Measurements from ENCODE around the gene CCDC102A. TPM values are rescaled to one million over a fixed set of nuclear protein-coding genes. Genes with fewer than 3 reads are reported as not detected.

The CCDC102A gene
- total RNA-seq, 1 donor from 2014 or later = 15.5 TPM

DNA sequence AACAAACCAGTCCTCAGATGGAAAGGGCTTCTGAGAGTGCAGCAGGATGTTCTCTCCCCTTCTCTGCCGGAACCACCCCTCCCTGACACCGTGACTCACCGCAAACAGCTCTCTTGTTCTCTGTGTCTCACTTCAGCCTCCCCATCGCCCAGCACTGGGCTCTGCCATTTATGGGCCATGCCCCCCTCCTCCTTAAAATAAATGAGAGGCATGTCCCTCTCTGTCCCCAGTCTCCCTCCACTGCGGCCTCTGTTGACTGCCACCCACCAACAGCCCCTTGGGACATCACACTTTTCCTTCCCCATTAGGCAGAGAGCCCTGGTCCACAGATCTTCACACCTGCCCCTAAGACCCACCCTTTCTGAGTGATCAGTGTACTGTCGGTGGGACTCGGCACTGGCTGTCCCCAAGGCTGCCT, 6.3 kb downstream of the CCDC102A start:
- peaks cover 69% of the 10 kb centered on the region for H3K4me1 Mint-ChIP-seq
- DNase-seq = no peak
- CTCF ChIA-PET = interaction anchor here (1.0 to 3.0 kb wide), 3 partner anchors 10 to 46 kb away, joined by 3 to 20 read pairs (median 3); partner anchors contain the start of gene ADGRG5
- H3K4me3 Mint-ChIP-seq = peak overlapping the region; percentile 67
- intact Hi-C loops (cut with micrococcal nuclease) = loop anchor here (1.0 to 10.0 kb wide), 5 partner anchors 9 to 925 kb away; partner anchors contain the start of gene MT2A
- peaks cover 6% of the 10 kb centered on the region for H3K36me3 Mint-ChIP-seq (ENCODE audit: low read depth)
- H3K27me3 Mint-ChIP-seq = no peaks in the 10 kb centered on the region
- peak overlapping the region; percentile 86 for H3K27ac Mint-ChIP-seq
- POLR2A ChIA-PET = interaction anchor here (0.9 to 1.9 kb wide), 4 partner anchors 12 to 46 kb away, joined by 4 to 16 read pairs (median 4); partner anchors contain the start of gene ADGRG5
- peak; percentile 82 for ATAC-seq (ENCODE audit: low read depth)
- no peaks in the 10 kb centered on the region for H3K9me3 Mint-ChIP-seq
- TF ChIP-seq, protein P1, sequence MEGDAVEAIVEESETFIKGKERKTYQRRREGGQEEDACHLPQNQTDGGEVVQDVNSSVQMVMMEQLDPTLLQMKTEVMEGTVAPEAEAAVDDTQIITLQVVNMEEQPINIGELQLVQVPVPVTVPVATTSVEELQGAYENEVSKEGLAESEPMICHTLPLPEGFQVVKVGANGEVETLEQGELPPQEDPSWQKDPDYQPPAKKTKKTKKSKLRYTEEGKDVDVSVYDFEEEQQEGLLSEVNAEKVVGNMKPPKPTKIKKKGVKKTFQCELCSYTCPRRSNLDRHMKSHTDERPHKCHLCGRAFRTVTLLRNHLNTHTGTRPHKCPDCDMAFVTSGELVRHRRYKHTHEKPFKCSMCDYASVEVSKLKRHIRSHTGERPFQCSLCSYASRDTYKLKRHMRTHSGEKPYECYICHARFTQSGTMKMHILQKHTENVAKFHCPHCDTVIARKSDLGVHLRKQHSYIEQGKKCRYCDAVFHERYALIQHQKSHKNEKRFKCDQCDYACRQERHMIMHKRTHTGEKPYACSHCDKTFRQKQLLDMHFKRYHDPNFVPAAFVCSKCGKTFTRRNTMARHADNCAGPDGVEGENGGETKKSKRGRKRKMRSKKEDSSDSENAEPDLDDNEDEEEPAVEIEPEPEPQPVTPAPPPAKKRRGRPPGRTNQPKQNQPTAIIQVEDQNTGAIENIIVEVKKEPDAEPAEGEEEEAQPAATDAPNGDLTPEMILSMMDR (IDR thresholded peaks at IDR 0.05) = no peak

DNA sequence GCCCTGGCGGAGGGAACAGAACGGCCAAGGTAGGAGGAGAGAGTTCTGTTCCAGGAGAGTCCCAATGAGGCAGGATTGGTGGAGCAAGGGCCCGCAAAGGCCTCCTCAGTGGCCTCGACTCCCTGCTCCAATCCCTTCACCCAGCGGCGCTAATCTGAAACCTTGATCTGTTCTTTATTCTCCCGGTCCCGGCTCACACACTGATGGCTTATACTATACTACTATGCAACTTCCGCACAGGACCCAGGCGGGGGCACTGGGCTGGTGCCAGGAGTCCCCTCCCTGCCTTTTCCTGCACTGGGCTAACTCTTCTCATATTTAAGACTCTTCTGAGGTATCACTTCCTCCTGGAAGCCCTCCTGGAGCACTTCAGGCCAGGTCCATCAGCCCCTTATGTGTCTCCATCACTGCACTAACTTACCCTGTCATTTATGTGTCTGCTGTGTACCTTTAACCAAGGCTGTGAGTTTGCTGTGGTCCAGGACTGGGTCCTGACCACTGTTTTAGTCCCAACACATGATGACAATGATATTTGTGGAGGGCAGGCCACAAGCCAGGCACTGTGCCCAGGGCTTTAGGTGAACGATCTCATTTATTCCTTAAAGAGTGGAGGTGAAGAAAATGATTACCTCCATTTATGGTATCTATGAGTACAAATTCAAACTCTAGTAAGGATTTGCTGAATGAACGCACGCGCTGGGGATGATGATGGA, 6.8 kb downstream of the CCDC102A start:
- ATAC-seq (ENCODE audit: low read depth) (peak; percentile 2), DNase-seq (no peak)
- Mint-ChIP-seq H3K9me3 (no peaks in the 10 kb centered on the region), H3K4me3 (peak overlapping the region; percentile 67), H3K27ac (peak overlapping the region; percentile 86), H3K36me3 (ENCODE audit: low read depth) (peaks cover 6% of the 10 kb centered on the region), H3K27me3 (no peaks in the 10 kb centered on the region), H3K4me1 (peaks cover 70% of the 10 kb centered on the region)
- ChIA-PET CTCF (interaction anchor here (1.0 to 3.0 kb wide), 4 partner anchors 10 to 46 kb away, joined by 3 to 20 read pairs (median 6); partner anchors contain the start of gene ADGRG5), POLR2A (interaction anchor here (0.9 to 1.9 kb wide), 4 partner anchors 13 to 47 kb away, joined by 4 to 16 read pairs (median 4); partner anchors contain the start of gene ADGRG5)
- intact Hi-C loops (cut with micrococcal nuclease) = loop anchor here (1.0 to 10.0 kb wide), 5 partner anchors 10 to 925 kb away; partner anchors contain the start of gene MT2A
- TF ChIP-seq, protein P1 (IDR thresholded peaks at IDR 0.05) = no peak

DNA sequence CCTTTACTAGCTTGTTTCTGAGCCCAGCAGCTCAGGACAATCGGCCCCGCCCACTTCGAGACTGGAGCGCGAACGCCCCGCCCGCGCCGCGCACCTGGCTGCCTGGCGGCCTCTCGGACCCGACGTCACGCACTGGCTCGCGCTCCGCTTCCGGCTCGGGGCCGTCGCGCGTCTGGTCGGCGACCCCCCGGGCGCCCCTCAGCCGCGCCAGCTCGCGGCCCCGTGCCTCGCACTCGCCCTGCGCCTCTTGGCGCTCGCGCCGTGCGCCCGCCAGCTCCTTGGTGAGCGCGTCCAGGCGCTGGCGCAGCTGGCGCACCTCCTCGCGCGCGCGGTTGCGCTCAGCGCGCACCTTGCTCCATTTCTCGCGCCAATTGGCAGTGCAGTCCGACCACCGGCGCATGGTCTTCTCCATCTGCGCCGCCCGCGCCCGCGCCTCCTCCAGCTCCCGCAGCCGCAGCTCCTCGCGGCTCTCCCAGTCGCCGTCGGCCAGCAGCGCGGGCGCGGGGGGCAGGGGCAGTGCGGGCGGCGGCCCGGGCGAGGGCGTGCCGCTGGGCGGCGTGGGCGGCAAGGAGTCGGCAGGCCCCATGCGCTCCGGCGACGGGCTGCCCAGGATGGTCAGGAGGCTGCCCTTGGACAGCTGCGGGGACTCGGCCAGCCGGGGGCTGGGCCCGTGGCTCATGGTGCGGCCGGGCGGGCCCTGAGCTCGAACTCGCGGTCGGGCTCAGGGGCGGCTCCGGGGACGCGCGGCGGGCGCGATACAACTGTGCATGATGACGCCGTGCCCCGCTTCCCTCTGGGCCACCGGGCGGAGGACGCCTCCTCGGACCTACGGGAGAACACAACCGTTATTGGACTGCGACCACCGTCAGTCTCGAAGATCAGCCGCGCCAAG, 7.6 kb downstream of the CCDC102A start:
- Mint-ChIP-seq H3K27ac (peak overlapping the region; percentile 86), H3K4me3 (peak overlapping the region; percentile 67), H3K36me3 (ENCODE audit: low read depth) (peaks cover 6% of the 10 kb centered on the region), H3K4me1 (peaks cover 69% of the 10 kb centered on the region), H3K9me3 (no peaks in the 10 kb centered on the region), H3K27me3 (no peaks in the 10 kb centered on the region)
- POLR2A ChIA-PET = interaction anchor here (1.0 to 2.2 kb wide), 5 partner anchors 9 to 81 kb away, joined by 3 to 9 read pairs (median 5); partner anchors contain the start of genes ADGRG5, CIAPIN1, COQ9 and DOK4
- intact Hi-C loops (cut with micrococcal nuclease) = no loop called here
- CTCF ChIA-PET = interaction anchor here (1.1 to 1.8 kb wide), 2 partner anchors 8 to 9 kb away, joined by 3 to 9 read pairs; partner anchors contain the start of gene CCDC102A
- TF ChIP-seq, protein P1 (IDR thresholded peaks at IDR 0.05) = no peak
- ATAC-seq (ENCODE audit: low read depth) (no peak), DNase-seq (no peak)

DNA sequence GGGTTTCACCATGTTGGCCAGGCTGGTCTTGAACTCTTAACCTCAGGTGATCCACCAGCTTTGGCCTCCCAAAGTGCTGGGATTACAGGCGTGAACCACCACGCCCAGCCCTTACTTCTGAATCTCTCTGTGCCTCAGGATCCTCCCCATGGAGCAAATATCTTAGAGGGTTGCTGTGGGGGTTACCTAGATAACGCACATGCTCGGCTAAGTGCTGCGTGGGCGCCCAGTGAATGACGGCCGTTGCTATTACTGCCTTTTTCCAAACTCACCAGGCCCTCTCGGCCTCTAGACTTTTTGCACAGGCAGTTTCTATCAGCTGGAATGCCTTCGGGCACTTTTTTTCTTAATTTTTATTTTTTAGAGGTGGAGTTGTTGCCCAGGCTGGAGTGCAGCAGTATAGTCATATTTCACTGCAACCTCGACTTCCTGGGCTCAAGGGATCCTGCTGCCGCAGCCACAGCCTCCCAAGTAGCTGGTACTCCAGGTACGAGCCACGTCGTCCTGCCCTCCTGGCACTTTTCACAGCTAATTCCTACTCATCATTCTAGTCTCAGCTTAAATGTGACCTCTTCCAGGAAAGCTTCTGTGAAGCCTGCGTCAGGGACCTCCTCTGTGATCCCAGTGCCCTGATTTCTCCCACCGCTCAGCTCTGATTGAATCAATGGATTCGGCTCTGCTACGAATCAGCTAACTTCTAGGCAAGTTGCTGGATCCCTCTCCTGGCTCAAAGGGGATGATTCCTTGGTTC, 8.6 kb downstream of the CCDC102A start:
- ChIA-PET POLR2A (interaction anchor here (1.0 to 2.2 kb wide), 5 partner anchors 8 to 80 kb away, joined by 3 to 9 read pairs (median 5); partner anchors contain the start of genes ADGRG5, CIAPIN1, COQ9 and DOK4), CTCF (interaction anchor here (1.1 to 1.8 kb wide), 2 partner anchors 8 to 9 kb away, joined by 3 to 9 read pairs; partner anchors contain the start of gene CCDC102A)
- no peak for ATAC-seq (ENCODE audit: low read depth)
- no peaks in the 10 kb centered on the region for H3K9me3 Mint-ChIP-seq
- H3K36me3 Mint-ChIP-seq (ENCODE audit: low read depth) = peaks cover 6% of the 10 kb centered on the region
- H3K4me3 Mint-ChIP-seq = no peak overlapping the region
- DNase-seq = no peak
- intact Hi-C loops (cut with micrococcal nuclease) = no loop called here
- no peaks in the 10 kb centered on the region for H3K27me3 Mint-ChIP-seq
- TF ChIP-seq, protein P1 (IDR thresholded peaks at IDR 0.05) = no peak
- H3K27ac Mint-ChIP-seq = peak overlapping the region; percentile 12
- peaks cover 69% of the 10 kb centered on the region for H3K4me1 Mint-ChIP-seq
